ENCODE measurements around the gene PTPN14.

- TF ChIP-seq GLIS3 (CRISPR knock-in tag; IDR thresholded peaks at IDR 0.05) (no peak), OSR1 (CRISPR knock-in tag; IDR thresholded peaks at IDR 0.05) (no peak), PATZ1 (CRISPR knock-in tag; IDR thresholded peaks at IDR 0.05; ENCODE audit: borderline replicate concordance) (no peak), ARNTL (CRISPR knock-in tag; IDR thresholded peaks at IDR 0.05; ENCODE audit: borderline replicate concordance, low read depth) (no peak), ZFP3 (CRISPR knock-in tag; IDR thresholded peaks at IDR 0.05) (no peak), CSRNP3 (CRISPR knock-in tag; IDR thresholded peaks at IDR 0.05) (no peak), CREB5 (CRISPR knock-in tag; IDR thresholded peaks at IDR 0.05; ENCODE audit: low read depth) (no peak), ZNF8 (CRISPR knock-in tag; IDR thresholded peaks at IDR 0.05) (no peak), BACH2 (CRISPR knock-in tag; IDR thresholded peaks at IDR 0.05; ENCODE audit: borderline replicate concordance) (no peak), PPARA (CRISPR knock-in tag; IDR thresholded peaks at IDR 0.05; ENCODE audit: borderline replicate concordance) (no peak), SNAI2 (CRISPR knock-in tag; IDR thresholded peaks at IDR 0.05) (no peak), ZFP30 (CRISPR knock-in tag; IDR thresholded peaks at IDR 0.05) (no peak), ESRRG (CRISPR knock-in tag; IDR thresholded peaks at IDR 0.05) (no peak), RARB (CRISPR knock-in tag; IDR thresholded peaks at IDR 0.05) (no peak)
These were observed 30.4 kb upstream of the PTPN14 start for GRCh38 chr1:214581785-214582184.

All from SK-N-SH treated with all-trans-retinoic acid at 6 μM for 48 hours (cell line).